SK-N-MC (cell line): ENCODE results near the gene NSFL1C.

Experiments used
- EZH2 ChIP-seq: fragments of 200-600 bp; sonication (generic); IDR thresholded peaks from one replicate; pipeline ENCODE4 v1.6.1; 2017; ENCODE audit warnings: antibody characterized with exemption
- FOXP2 ChIP-seq: optimal IDR thresholded peaks from 2 replicates; pipeline ENCODE3; 2011; ENCODE audit warnings: mild to moderate bottlenecking, moderate library complexity; ENCODE audit not compliant: insufficient read depth; ENCODE audit errors: extremely low read length, control extremely low read depth
- POLR2AphosphoS5 ChIP-seq: IDR thresholded peaks from 2 replicates; pipeline ENCODE4 v1.6.1; 2012; ENCODE audit warnings: mild to moderate bottlenecking, low read depth, low read length, borderline replicate concordance

GRCh38 chr20:1509237-1509636 is 42.6 kb upstream of the NSFL1C start:
- TF ChIP-seq POLR2AphosphoS5 (no peak), EZH2 (no peak), FOXP2 (no peak)
